SK-N-SH (cell line): ENCODE measurements around the gene DOCK4. TPM values are rescaled to one million over a fixed set of nuclear protein-coding genes. Genes with fewer than 3 reads are reported as not detected.

Source experiments
- CTCF ChIA-PET: fragments of 300-600, 350-600 bp; formaldehyde crosslinking; extraction: SDS; loops from one replicate; lab custom pipeline; 2021; lab: Yijun Ruan, JAX
- POLR2A ChIA-PET: fragments of 350-600 bp; sonication (Branson Sonifier 250); formaldehyde crosslinking; extraction: SDS; loops from one replicate; lab custom pipeline; 2020; ENCODE audit warnings: antibody characterized with exemption, inconsistent platforms; lab: Yijun Ruan, JAX
- DNase-seq: peaks from one replicate; pipeline ENCODE4 v3.0.0; 2012
- H2AFZ ChIP-seq: fragments of 200-600 bp; sonication (generic); 2 replicates; pipeline ENCODE4 v1.8.1; 2016; ENCODE audit warnings: antibody characterized with exemption, mild to moderate bottlenecking, low read depth
- H3F3A ChIP-seq: fragments of 200-600 bp; sonication (generic); replicated peaks from 2 replicates; pipeline ENCODE3; 2016; ENCODE audit warnings: antibody characterized with exemption, mild to moderate bottlenecking; ENCODE audit not compliant: insufficient read depth
- H3K27ac ChIP-seq, 2 experiments: fragments of 200-500 bp in 1 of 2; fragments of 200-600 bp in 1 of 2; sonication (Bioruptor generic) in 1 of 2; sonication (generic), shearing (Covaris generic) in 1 of 2; 2 replicates each; pipeline versions ENCODE4 v1.5.1 to v1.6.1; 2014 to 2016; ENCODE audit warnings: low read depth in 2 of 2, inconsistent platforms in 1 of 2, low read length in 1 of 2, mild to moderate bottlenecking in 1 of 2, mixed read lengths in 1 of 2
- H3K27me3 ChIP-seq: fragments of 200-600 bp; sonication (generic), shearing (Covaris generic); 2 replicates; pipeline ENCODE4 v1.6.1; 2016; ENCODE audit warnings: mixed run types; ENCODE audit not compliant: insufficient read depth
- H3K36me3 ChIP-seq, 2 experiments: fragments of 200-500 bp in 1 of 2; fragments of 200-600 bp in 1 of 2; sonication (Bioruptor generic) in 1 of 2; sonication (generic) in 1 of 2; replicated peaks in 1 of 2; 2 replicates each; pipeline versions ENCODE3 to v1.5.1; 2014 to 2016; ENCODE audit warnings: low read length in 1 of 2, mild to moderate bottlenecking in 1 of 2; ENCODE audit not compliant: insufficient read depth in 2 of 2, control insufficient read depth in 1 of 2
- H3K4me1 ChIP-seq, 2 experiments: fragments of 200-500 bp in 1 of 2; fragments of 200-600 bp in 1 of 2; sonication (Bioruptor generic) in 1 of 2; sonication (generic), shearing (Covaris generic) in 1 of 2; 2 replicates each; pipeline versions ENCODE4 v1.5.1 to v1.6.1; 2014 to 2016; ENCODE audit warnings: low read depth in 1 of 2, low read length in 1 of 2, mixed run types in 1 of 2; ENCODE audit not compliant: insufficient read depth in 2 of 2, control insufficient read depth in 1 of 2
- H3K4me2 ChIP-seq: fragments of 200-600 bp; sonication (generic), shearing (Covaris generic); 2 replicates; pipeline ENCODE4 v1.6.1; 2017; ENCODE audit warnings: mixed run types
- H3K4me3 ChIP-seq, 2 experiments: fragments of 200-500 bp in 1 of 2; fragments of 200-600 bp in 1 of 2; sonication (Bioruptor generic) in 1 of 2; sonication (generic), shearing (Covaris generic) in 1 of 2; 2 replicates each; pipeline versions ENCODE4 v1.5.1 to v1.8.1; 2014 to 2016; ENCODE audit warnings: low read depth in 2 of 2, inconsistent platforms in 1 of 2, low read length in 1 of 2, mild to moderate bottlenecking in 1 of 2, mixed read lengths in 1 of 2, moderate library complexity in 1 of 2
- H3K79me2 ChIP-seq: fragments of 200-600 bp; sonication (generic); 2 replicates; pipeline ENCODE4 v1.8.1; 2017; ENCODE audit warnings: mild to moderate bottlenecking; ENCODE audit not compliant: insufficient read depth
- H3K9ac ChIP-seq: fragments of 200-600 bp; sonication (generic); 2 replicates; pipeline ENCODE4 v1.6.1; 2017; ENCODE audit warnings: mixed run types
- H3K9me2 ChIP-seq: fragments of 200-600 bp; sonication (generic); 2 replicates; pipeline ENCODE4 v1.6.1; 2017; ENCODE audit warnings: mixed run types
- H3K9me3 ChIP-seq: fragments of 200-600 bp; sonication (generic); 2 replicates; pipeline ENCODE4 v1.6.1; 2017; ENCODE audit warnings: mixed run types, mild to moderate bottlenecking, moderate library complexity
- H4K20me1 ChIP-seq: fragments of 200-600 bp; sonication (generic); 2 replicates; pipeline ENCODE4 v1.6.1; 2017; ENCODE audit warnings: mild to moderate bottlenecking, mixed run types; ENCODE audit not compliant: insufficient read depth
- CHD2 ChIP-seq: fragments of 150-350 bp; IDR thresholded peaks from 2 replicates; pipeline ENCODE4 v1.6.1; 2018; ENCODE audit warnings: low read length; ENCODE audit not compliant: partially characterized antibody
- CTCF ChIP-seq: fragments of 200-600 bp; sonication (generic); IDR thresholded peaks from 2 replicates; pipeline ENCODE4 v1.6.1; 2017; ENCODE audit warnings: antibody characterized with exemption, mild to moderate bottlenecking, moderate library complexity
- ELF1 ChIP-seq: IDR thresholded peaks from 2 replicates; pipeline ENCODE4 v1.4.0; 2012
- FOSL2 ChIP-seq: IDR thresholded peaks from 2 replicates; pipeline ENCODE4 v1.4.0; 2012; ENCODE audit warnings: low read depth, mild to moderate bottlenecking, moderate library complexity, borderline replicate concordance
- FOXJ3 ChIP-seq: sonication (generic); formaldehyde crosslinking; IDR thresholded peaks from 2 replicates; pipeline ENCODE4 v1.5.1; 2020; ENCODE audit warnings: mild to moderate bottlenecking, missing genetic modification reagents
- FOXM1 ChIP-seq: IDR thresholded peaks from 2 replicates; pipeline ENCODE4 v1.4.0; 2012; ENCODE audit warnings: low read depth, mild to moderate bottlenecking
- IRF3 ChIP-seq: fragments of 150-350 bp; IDR thresholded peaks from 2 replicates; pipeline ENCODE4 v1.6.1; 2016; ENCODE audit warnings: mild to moderate bottlenecking, low read depth, low read length
- JUND ChIP-seq: IDR thresholded peaks from 2 replicates; pipeline ENCODE4 v1.4.0; 2012
- NFIC ChIP-seq: IDR thresholded peaks from 2 replicates; pipeline ENCODE4 v1.4.0; 2012; ENCODE audit warnings: borderline replicate concordance
- NRF1 ChIP-seq: IDR thresholded peaks from 2 replicates; pipeline ENCODE4 v1.6.1; 2012; ENCODE audit warnings: low read depth, mild to moderate bottlenecking, low read length
- POLR2AphosphoS5 ChIP-seq: IDR thresholded peaks from 2 replicates; pipeline ENCODE4 v1.6.1; 2012; ENCODE audit warnings: low read depth, low read length
- RAD21 ChIP-seq: IDR thresholded peaks from 2 replicates; pipeline ENCODE4 v1.6.1; 2012; ENCODE audit warnings: mild to moderate bottlenecking, low read length
- RCOR1 ChIP-seq: fragments of 150-350 bp; IDR thresholded peaks from 2 replicates; pipeline ENCODE4 v1.6.1; 2017; ENCODE audit warnings: antibody characterized with exemption, low read length
- RFX5 ChIP-seq: IDR thresholded peaks from 2 replicates; pipeline ENCODE4 v1.6.1; 2012; ENCODE audit warnings: mild to moderate bottlenecking, improper control_type of control experiment, low read length
- RXRA ChIP-seq: IDR thresholded peaks from 2 replicates; pipeline ENCODE4 v1.4.0; 2012; ENCODE audit warnings: low read depth, mild to moderate bottlenecking, borderline replicate concordance
- SIN3A ChIP-seq: IDR thresholded peaks from 2 replicates; pipeline ENCODE4 v1.6.1; 2012; ENCODE audit warnings: low read depth, mild to moderate bottlenecking, low read length, moderate library complexity, borderline replicate concordance
- SMC3 ChIP-seq: IDR thresholded peaks from 2 replicates; pipeline ENCODE4 v1.6.1; 2012; ENCODE audit warnings: low read depth, low read length, improper control_type of control experiment
- TCF12 ChIP-seq: IDR thresholded peaks from 2 replicates; pipeline ENCODE4 v1.4.0; 2012
- YY1 ChIP-seq: IDR thresholded peaks from 2 replicates; pipeline ENCODE4 v1.4.0; 2012; ENCODE audit warnings: low read depth, mild to moderate bottlenecking
- ZBTB33 ChIP-seq: IDR thresholded peaks from 2 replicates; pipeline ENCODE4 v1.4.0; 2012; ENCODE audit warnings: low read depth, borderline replicate concordance
- WGBS: methylation state at CpG from one replicate; pipeline ENCODE4 v1.1.6; 2017; ENCODE audit warnings: low lambda C conversion rate; 5-methylcytosine and 5-hydroxymethylcytosine counted together
- polyA plus RNA-seq, 3 experiments: library from polyadenylated mRNA; depleted of rRNA; stranded (reverse); fragments of >200 nt; gene quantifications; 2 replicates each; pipeline ENCODE4 v1.2.3, GENCODE V29; 2012
- TF ChIP-seq, protein P1 (sequence below): IDR thresholded peaks from 2 replicates; pipeline ENCODE4 v1.4.0; 2012; ENCODE audit warnings: low read depth, borderline replicate concordance
- TF ChIP-seq, protein P2 (sequence below): IDR thresholded peaks from 2 replicates; pipeline ENCODE4 v1.6.1; 2012; ENCODE audit warnings: mild to moderate bottlenecking, low read depth, low read length, moderate library complexity
- TF ChIP-seq, protein P3 (sequence below): IDR thresholded peaks from 2 replicates; pipeline ENCODE4; 2012
- TF ChIP-seq, protein P4 (sequence below): fragments of 150-350 bp; IDR thresholded peaks from 2 replicates; pipeline ENCODE4 v1.6.1; 2017; ENCODE audit warnings: antibody characterized with exemption, low read length, low read depth, borderline replicate concordance

DOCK4 gene
- polyA plus RNA-seq, 1 of the 3 experiments (the other 2 are of a cell fraction), result 8.5 TPM

DNA sequence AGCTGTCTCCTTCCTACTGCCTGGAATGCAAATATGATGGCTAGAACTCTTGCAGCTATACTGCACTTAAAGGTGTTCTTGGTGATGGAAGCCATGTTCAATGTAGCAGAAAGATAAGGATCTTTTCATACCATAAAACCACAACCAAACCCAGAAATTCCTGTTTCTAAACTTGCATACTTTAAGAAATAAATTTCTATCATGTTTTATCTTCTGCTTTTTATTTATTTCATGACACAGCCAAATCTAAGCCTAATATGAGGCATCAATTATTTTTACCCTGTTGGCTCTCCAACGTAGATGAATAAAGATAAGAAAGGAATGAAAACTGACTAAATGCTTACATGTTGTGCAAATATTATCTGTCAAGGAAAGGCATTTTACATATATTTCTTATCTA is 224.1 kb downstream of the DOCK4 start:
- H3K79me2 ChIP-seq, result no peaks in the 10 kb centered on the region
- peaks cover 0 to 38% of the 10 kb centered on the region in 2 experiments for H3K36me3 ChIP-seq
- DNase-seq, result no peak
- H3K27ac ChIP-seq, result peak overlapping the region in 1 of 2 experiments; percentile 7; a peak in 1 of 4 replicates
- no peaks in the 10 kb centered on the region for H3K27me3 ChIP-seq
- no peak overlapping the region for H3K4me2 ChIP-seq
- peaks cover 14% of the 10 kb centered on the region for H3F3A ChIP-seq
- WGBS, result 34% methylated on average over 1 of the region's 1 CpG
- no peaks in the 10 kb centered on the region for H4K20me1 ChIP-seq
- no peak overlapping the region for H2AFZ ChIP-seq
- ChIA-PET CTCF (interaction anchor here (1.4 kb wide), 1 partner anchor 19 kb away, joined by 3 read pairs; no protein-coding TSS in a partner anchor), POLR2A (no interaction called here)
- H3K4me3 ChIP-seq, result no peak overlapping the region
- no peak overlapping the region for H3K9ac ChIP-seq
- no peaks in the 10 kb centered on the region for H3K9me3 ChIP-seq
- peaks cover 0 to 5% of the 10 kb centered on the region in 2 experiments; a peak in 3 of 4 replicates for H3K4me1 ChIP-seq
- no peaks in the 10 kb centered on the region for H3K9me2 ChIP-seq
- TF ChIP-seq JUND (peak; percentile 38), ZBTB33 (no peak), SMC3 (no peak), YY1 (peak; percentile 66; the same call in 1 of the 2 replicates), NFIC (0 out of 2 replicates have a peak, but pooled peaks have one; percentile 15), ELF1 (no peak), RXRA (no peak; the same call in 1 of the 2 replicates), RAD21 (no peak), TCF12 (peak; percentile 76), FOXM1 (no peak), FOXJ3 (CRISPR knock-in tag) (no peak), CHD2 (no peak), IRF3 (no peak), SIN3A (no peak), CTCF (no peak), RCOR1 (no peak), NRF1 (no peak), FOSL2 (no peak), RFX5 (no peak), POLR2AphosphoS5 (no peak)
- TF ChIP-seq, protein P1, sequence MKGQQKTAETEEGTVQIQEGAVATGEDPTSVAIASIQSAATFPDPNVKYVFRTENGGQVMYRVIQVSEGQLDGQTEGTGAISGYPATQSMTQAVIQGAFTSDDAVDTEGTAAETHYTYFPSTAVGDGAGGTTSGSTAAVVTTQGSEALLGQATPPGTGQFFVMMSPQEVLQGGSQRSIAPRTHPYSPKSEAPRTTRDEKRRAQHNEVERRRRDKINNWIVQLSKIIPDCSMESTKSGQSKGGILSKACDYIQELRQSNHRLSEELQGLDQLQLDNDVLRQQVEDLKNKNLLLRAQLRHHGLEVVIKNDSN, result no peak
- TF ChIP-seq, protein P2, sequence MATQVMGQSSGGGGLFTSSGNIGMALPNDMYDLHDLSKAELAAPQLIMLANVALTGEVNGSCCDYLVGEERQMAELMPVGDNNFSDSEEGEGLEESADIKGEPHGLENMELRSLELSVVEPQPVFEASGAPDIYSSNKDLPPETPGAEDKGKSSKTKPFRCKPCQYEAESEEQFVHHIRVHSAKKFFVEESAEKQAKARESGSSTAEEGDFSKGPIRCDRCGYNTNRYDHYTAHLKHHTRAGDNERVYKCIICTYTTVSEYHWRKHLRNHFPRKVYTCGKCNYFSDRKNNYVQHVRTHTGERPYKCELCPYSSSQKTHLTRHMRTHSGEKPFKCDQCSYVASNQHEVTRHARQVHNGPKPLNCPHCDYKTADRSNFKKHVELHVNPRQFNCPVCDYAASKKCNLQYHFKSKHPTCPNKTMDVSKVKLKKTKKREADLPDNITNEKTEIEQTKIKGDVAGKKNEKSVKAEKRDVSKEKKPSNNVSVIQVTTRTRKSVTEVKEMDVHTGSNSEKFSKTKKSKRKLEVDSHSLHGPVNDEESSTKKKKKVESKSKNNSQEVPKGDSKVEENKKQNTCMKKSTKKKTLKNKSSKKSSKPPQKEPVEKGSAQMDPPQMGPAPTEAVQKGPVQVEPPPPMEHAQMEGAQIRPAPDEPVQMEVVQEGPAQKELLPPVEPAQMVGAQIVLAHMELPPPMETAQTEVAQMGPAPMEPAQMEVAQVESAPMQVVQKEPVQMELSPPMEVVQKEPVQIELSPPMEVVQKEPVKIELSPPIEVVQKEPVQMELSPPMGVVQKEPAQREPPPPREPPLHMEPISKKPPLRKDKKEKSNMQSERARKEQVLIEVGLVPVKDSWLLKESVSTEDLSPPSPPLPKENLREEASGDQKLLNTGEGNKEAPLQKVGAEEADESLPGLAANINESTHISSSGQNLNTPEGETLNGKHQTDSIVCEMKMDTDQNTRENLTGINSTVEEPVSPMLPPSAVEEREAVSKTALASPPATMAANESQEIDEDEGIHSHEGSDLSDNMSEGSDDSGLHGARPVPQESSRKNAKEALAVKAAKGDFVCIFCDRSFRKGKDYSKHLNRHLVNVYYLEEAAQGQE, result no peak
- TF ChIP-seq, protein P3, sequence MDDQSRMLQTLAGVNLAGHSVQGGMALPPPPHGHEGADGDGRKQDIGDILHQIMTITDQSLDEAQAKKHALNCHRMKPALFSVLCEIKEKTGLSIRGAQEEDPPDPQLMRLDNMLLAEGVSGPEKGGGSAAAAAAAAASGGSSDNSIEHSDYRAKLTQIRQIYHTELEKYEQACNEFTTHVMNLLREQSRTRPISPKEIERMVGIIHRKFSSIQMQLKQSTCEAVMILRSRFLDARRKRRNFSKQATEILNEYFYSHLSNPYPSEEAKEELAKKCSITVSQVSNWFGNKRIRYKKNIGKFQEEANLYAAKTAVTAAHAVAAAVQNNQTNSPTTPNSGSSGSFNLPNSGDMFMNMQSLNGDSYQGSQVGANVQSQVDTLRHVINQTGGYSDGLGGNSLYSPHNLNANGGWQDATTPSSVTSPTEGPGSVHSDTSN, result peak; percentile 72
- TF ChIP-seq, protein P4, sequence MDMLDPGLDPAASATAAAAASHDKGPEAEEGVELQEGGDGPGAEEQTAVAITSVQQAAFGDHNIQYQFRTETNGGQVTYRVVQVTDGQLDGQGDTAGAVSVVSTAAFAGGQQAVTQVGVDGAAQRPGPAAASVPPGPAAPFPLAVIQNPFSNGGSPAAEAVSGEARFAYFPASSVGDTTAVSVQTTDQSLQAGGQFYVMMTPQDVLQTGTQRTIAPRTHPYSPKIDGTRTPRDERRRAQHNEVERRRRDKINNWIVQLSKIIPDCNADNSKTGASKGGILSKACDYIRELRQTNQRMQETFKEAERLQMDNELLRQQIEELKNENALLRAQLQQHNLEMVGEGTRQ, result no peak
